Stimulated activated CD8-positive, alpha-beta memory T cell treated with anti-CD3 and anti-CD28 coated beads, Interleukin-15, amount 100 ng/mL, for 4 hours (primary cell): ENCODE data around the gene GPR21.

ENCODE experiments used
- DNase-seq, 2 donors: peaks; one replicate each; pipeline ENCODE4 v3.0.0-alpha.2; 2020; ENCODE audit warnings: low read depth in 2 of 2

GPR21 gene

DNA sequence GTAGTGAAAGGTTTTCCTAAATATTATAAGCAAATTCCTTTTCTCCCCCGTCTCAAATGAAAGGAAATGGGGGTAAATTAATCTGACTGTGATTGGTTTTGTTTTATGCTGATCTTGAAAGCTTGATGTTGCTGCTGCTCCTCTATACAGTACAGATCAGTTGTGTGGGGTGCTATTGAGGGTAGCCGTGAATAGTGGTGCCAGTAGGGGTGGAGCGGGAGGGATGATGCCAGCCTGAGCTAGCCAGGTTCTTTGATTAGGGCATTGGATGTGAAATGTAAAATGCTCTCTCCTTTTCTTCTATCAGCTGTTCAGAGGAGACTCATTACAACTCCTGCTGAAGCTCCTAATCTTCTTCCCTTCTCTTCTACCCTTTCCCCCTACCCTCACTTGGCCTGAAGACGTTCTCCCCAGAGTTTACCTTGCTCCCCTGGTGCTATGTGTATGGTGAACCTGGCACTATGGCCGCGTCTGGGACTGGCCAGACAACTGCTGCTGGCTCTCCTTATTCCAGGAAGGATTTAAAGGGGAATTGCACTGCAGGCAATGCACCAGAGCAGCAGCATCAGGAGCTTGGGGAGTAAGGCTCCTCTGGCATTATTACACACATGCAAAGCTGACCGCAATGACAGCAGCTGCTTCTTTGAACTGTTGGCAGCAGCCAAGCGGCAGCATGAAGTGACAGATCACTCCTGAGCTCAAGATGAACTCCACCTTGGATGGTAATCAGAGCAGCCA lies 566 bp downstream of the GPR21 start:
- DNase-seq, result no peak

DNA sequence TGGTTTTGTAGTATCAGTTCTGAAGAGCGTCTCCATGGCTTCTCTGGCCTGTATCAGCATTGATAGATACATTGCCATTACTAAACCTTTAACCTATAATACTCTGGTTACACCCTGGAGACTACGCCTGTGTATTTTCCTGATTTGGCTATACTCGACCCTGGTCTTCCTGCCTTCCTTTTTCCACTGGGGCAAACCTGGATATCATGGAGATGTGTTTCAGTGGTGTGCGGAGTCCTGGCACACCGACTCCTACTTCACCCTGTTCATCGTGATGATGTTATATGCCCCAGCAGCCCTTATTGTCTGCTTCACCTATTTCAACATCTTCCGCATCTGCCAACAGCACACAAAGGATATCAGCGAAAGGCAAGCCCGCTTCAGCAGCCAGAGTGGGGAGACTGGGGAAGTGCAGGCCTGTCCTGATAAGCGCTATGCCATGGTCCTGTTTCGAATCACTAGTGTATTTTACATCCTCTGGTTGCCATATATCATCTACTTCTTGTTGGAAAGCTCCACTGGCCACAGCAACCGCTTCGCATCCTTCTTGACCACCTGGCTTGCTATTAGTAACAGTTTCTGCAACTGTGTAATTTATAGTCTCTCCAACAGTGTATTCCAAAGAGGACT lies 1.5 kb downstream of the GPR21 start:
- no peak for DNase-seq

DNA sequence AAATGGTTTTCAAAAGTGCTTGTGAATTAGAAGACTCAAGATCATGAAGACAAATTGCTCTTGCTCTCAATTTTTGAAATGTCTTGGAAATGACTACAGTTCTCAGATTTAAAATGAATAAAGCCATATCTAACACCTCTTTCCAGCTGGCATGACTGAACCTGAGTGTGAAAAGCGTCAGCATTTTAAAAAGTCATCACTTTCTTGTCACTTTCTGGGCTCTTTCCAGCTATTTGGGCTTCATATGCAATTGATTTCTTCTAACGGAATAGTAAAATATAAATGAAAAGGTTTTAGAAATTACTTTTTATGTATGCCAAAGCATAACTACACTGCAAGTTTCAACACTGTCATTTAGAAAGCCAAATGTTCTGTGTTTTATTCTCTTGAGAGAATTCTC lies 2.3 kb downstream of the GPR21 start:
- DNase-seq, result no peak

DNA sequence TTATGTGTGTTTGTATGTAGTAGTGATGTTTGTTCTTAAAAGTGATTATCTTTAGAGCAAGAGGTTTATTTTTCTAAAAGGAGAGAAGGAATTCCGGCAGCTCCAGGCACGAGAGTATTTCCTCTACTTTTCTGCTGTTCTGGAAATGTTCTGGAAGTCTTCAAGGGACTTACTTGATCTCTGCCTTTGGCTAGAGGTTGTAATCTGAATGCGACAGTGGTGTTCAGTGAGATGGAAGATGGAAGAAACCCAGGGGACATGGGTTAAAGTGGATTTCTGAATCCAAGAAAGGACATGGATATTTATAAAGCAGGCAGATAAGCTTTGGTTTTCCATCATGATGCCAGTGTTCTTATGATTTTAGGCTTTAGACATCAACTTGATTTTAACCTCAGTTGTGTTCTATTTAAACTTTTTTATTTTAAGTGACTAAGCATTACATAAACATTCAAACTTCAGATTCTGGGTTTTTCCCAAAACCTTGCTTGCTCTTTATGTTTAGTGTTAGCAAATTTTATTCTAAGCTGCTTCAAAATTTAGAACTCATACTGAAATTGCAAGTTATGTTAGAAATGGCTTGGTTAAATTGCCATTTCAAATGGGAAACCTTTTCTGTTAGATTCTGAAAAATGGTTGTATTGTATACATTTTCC lies 3.6 kb downstream of the GPR21 start:
- DNase-seq, result no peak

DNA sequence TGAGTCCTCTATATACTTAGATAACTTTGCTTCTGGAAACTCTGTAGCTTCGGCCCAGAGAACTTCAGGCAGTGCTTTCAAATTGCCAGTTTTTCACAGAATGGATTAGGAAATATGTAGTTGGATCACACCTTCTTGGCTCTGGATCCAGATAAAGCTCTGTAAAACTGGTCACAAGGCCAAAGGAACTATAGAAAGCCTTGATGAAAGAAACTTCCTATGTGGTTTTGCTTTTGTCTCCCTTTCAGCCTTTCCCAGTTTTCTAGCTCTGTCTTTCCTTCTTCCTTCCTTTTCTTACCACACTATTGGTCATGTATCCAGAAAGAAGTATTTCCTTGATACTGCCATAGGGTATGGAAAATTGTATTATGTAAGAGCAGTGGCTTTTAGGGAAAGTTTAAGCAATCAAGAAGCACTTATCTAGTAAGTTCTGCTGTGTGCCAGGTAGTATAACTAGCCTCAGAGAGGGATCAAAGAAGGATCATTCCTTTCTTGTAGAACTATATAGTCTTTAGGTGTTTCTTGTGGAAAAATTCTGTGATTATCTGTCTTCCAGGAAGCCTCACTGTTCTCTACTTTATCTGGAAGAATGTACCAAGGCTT lies 6.3 kb downstream of the GPR21 start:
- DNase-seq, result no peak

DNA sequence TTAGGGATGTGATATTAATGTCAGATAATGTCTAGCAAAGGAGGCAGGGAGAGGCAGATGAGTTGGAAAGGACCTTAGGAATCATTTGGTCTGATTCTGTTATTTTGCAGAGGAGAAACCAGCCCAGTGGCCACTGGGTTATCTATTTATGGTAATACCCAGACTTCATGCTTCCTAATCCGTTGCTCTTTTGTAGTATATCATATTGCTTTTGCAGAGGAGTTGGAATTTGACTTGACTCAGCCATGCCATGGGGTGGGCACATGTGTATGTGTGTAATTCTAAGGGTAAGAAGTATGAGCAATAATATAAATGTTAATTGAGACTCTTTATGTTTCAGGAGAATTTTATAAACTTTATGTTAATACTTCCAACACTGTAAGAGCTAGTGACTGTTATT lies 7.3 kb downstream of the GPR21 start:
- DNase-seq, result no peak

DNA sequence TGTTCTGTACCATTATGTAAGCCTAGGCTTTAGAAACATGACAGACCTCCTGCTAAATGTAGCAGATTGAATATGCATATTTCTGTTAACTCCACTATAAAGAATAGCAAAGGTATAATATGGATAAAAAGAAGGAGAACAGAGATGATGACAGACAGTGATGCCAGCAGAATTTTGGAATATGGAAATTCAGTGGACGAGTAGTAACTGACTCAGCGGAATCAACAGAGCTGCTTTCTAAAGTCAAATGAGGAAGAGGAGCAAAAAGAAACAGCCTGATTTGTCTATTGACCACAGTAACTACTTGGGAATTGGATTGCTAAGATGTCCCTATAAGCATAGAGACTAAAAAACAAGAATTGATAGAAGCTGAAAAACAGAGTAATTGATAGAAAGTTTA lies 8.0 kb downstream of the GPR21 start:
- no peak for DNase-seq

DNA sequence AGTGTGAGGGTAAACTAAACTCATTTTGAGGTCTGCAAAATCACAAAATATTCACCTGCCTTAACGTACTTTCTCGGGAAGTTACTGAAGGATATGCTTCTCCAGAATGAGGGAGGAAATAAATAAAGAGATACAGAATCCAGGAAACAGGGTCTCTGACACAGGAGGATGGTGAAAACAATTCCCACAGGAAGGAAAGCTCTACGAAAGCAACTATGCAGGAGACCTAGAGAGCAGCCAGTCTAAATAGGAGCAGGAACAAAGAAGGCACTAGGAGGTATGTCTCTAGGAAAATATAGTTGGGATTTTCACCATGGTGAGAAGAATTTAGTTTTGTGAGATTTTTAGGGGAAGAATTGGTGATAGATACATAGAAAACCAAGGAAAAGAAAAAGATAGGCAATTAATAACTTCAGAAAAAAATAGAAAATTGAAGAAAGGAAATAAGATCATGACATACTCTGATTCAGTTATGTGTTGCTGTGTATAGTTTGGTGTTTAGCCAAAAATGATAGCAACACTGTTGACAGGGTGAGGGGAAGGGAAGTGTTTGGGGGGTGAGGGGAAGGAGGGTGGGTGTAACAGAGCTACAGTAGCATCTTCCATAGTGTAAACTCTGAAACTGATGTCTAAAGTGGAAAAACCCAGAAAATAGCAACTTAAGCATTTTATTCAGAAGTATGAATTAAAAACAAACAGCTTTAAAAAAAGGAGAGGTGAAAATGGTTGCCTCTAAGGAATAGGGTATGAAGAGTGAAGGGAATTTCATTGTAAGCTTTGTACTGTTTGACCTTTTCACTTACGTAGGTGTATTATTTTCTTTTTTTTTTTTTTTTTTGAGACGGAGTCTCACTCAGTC lies 9.8 kb downstream of the GPR21 start:
- no peak for DNase-seq

DNA sequence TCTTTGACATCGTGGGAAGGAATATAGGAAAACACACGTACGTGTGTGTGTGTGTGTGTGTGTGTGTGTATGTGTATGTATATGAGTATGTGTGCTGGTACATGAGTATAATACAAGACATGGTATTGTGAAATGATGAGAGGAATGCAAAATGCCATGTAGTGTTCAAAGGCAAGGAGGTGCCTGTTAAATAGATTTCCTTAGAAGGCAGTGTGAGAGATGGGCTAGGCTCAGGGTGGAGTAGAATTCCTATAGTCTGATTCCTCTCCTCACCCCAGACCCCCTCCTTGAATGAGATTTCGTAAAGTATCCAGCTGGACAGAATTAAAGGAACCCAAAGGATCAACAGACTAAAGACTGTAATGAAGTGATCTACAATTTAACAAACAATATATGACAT lies 11.1 kb downstream of the GPR21 start:
- DNase-seq, result no peak

DNA sequence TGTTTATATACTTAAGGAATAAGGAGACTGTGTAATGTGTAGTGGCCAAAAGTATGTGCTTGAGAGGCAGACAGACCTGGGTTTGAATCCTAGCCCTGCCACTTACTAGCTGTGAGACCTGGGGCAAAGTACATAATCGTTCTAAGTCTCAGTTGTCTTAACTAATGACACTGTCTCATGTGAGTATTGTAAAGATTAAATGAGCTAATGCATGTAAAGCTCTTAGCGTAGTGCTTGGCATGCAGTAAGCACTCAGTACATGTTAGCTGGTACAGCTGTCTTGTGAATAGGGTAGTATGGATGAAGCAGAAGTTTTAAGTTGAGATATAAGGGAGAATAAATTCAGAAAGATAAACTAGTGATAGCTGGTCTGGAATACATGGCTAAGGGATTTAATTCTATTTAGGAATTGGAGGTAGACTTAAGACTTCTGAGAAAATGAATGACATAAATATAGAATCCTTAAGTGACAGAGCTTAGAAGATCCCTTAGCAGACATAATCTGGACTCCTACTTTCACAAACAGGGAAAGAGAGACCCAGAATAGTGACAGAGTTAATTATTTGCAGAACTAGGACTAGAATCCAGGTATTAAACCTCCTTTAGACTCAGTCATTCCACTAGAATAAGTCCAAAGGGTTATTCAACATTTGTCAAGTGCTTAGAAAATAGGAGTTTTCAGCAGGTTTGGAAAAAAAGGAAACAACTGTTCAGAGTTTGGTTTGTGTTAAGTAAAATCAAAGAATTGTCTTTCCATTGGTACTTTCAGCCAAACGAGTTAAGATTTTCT lies 13.1 kb downstream of the GPR21 start:
- DNase-seq, result no peak

DNA sequence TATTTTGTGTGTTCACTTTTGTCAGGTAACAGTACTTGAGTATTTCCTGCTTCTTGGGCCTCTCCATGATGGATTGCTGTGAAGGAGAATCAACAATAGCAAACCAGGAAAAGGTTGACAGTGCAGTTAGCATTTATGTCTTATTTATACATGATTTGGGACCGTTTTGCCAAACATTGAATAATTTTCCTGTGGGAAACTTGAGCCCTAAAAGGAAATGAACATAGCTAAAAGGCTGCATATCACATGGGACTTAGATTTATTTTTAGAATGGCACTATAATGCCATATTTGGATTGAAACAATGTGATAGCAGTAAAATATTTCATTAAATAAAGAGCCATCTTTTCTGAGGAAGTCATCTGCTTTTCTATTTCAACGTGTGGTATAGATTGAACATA lies 15.3 kb downstream of the GPR21 start:
- DNase-seq, result no peak

DNA sequence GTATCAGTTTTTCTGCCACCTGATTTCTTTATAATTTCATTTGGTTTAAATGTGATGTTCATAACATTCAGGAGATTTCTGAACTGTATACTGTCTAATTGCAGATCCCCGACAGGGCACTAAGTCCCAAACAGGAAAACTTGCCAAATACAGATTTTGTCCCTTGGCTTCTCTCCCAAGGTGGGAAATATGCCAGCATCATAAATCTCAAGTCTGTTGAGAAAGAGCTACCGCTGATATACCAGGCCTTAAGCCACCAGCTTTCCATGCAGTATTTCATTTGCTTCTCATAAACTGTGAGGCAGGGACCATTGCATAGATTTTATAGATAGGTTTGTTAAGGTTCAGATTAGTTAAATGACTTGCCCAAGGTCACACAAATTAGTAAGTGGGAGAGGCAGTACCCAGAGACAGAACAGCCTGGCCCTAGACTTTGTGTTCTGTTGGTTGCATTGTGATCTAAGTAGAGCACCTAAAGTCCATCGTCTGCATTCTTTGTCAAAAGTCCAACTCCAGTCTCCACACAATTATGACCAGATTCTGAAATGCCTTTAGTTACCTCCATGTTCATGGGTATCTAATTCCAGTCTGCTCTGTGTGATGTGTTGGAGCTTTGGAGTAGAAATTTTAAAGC lies 16.2 kb downstream of the GPR21 start:
- no peak for DNase-seq

DNA sequence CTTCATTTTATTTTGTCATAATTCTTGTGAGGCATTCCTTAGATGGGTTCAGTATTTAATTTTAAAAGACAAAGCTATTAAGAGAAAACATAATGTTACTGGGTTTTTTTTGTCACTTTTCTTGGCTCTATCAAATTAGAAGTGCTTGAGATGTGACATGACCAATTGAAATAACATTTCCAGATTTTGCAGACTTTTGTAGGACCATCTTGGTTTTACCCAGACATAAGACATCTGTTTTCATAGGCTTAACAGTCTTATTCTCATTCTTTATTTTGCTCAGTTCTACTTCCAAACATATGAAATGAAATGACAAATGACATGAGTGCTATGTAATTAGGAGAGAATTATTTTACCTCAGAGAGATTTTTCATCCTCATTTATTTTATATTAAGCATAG lies 19.6 kb downstream of the GPR21 start:
- no peak for DNase-seq

DNA sequence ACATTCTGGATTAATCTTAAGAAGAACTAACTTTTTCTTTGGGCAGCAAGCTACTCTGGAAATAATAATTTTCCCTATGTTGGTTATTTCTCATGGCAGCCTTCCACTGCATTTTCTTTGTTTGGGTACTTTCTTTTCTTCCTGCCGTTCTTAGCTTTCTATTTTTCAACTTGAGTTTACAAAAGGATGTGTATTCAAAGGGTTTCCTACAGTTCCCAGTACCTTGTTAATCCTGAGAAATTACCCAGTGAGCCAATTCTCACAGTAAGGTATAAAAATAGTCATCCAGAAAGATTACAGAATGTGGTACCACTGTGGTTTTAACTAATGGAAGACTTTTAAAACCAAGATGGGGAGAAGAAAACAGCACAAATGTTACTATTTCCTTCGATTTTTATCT lies 20.2 kb downstream of the GPR21 start:
- no peak for DNase-seq

DNA sequence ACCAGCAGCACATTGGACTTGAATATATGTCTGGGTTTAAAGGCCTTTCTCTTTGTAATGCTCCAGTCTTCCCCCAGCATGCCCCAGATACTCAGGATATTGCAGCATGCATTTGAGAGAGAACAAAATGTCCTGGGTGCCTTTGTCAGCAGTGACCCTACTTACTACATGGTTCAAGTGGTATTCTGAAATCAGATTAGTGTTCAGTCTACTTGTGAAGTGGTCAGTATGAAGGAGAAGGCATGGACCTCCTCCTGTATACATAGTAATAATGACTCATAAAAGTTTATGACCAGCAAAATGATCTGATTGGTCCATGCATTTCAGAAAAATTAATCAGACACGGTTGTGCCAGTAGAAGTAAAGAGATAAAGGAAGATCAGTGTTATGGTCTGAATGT lies 25.4 kb downstream of the GPR21 start:
- no peak for DNase-seq

DNA sequence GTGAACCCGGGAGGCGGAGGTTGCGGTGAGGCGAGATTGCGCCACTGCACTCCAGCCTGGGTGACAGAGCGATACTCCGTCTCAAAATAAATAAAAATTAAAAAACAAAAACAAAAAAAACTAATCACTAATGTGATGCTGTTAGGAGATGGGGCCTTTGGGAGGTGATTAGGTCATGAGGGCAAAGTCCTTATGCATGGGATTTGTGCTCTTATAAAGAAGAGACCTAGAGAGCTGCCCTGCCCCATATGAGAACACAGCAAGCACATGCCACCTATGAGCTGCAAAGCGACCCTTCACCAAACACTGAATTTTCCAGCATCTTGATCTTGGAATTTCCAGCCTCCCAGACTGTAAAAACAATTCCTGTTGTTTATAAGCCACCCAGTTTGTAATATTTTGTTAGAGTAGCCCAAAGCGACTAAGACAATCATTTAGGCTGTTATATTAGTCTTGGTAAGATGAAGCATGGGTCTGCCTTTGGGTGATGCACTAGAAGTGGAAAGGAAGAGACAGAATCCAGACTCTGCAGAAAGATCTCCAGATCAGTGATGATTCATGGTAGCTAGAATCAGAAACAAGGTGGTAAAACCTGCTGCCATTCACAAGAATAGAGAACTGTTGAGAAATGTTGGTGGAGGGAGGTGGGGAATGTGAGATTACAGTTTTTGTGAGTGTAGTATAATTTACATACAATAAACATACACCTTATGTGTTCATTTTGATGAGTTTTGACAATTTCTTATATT lies 26.2 kb downstream of the GPR21 start:
- no peak for DNase-seq

DNA sequence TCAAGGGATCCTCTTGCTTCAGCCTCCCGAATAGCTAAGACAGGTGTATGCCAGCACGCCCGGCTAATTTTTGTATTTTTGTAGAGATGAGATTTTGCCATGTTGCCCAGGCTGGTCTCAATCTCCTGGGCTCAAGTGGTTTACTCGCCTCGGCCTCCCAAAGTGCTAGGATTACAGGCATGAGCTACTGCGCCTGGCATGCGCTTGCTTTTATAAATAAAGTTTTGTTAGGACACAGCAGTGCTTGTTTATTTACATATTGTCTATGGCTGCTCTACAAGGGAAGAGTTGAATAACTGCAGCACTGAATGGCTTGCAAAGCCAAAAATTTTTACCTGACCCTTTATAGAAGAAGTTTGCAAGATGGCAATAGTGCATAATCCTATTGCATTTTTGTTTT lies 27.7 kb downstream of the GPR21 start:
- no peak for DNase-seq

DNA sequence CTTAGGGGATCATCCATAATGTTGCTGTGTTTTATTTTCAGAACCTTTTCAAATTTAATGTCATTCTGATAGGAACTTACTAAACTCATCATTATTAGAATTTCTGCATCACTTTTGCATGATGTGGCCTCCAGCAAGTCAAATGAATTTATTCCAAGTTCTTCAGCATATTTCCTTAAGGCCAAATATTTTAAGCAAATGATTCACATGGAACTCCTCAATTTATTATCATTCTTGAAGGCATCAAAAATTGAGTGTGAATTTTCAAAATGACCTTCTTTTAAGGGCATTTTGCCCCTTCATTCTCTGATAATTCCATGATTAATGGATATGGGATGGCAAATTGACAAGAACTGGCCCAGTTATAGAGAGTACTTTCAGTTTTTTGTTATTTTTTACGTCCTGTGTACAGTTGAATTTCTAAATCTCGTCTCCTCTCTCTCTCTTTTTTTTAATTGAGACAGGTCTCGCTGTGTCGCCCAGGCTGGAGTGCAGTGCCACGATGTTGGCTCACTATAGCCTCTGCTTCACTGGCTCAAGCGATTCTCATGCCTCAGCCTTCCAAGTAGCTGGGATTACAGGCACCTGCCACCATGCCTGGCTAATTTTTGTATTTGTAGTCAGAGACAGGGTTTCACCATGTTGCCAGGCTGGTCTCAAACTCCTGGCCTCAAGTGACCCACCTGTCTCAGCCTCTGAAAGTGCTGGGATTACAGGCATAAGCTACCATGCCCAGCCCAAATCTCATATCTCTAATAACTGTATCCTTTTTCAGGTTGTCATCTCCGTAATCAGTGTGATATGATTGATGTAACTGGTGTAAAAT lies 29.1 kb downstream of the GPR21 start:
- no peak for DNase-seq

DNA sequence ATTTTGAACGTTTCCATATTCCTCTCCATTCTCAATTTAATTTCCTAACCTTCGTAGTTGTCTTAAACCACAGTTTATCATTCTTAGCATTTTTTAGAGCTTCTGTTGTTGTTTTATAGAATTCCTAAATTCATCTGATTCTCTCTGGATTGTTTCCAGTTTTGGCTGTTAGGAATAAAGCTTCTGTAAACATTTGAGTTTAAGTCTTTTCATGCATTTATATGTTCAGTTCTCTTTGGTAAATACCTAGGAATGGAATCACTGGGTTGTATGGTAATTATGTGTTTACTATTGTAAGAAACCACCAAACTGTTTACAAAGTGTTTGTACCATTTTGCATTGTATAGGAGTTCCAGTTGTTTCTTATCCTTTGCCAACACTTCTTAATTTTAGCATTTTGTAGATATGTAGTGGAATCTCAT lies 29.7 kb downstream of the GPR21 start:
- no peak for DNase-seq
